Measurements from ENCODE around the gene TNNC2.

GRCh38 chr20:45801851-45802250, 25.3 kb downstream of the TNNC2 start:
- TF ChIP-seq CTCF (IDR thresholded peaks at IDR 0.05; ENCODE audit: extremely low read depth in 1 of 2, insufficient read depth in 1 of 2, low read depth in 1 of 2, low read length in 2 of 2) (no peak), POLR2A (IDR thresholded peaks at IDR 0.05; ENCODE audit: low read depth, low read length) (no peak), EZH2 (IDR thresholded peaks at IDR 0.05; ENCODE audit: borderline replicate concordance, low read depth, low read length, severe bottlenecking) (no peak), POLR2AphosphoS5 (IDR thresholded peaks at IDR 0.05; ENCODE audit: insufficient read depth, low read depth, low read length) (no peak), JUN (IDR thresholded peaks at IDR 0.05; ENCODE audit: borderline replicate concordance, insufficient read depth, insufficient read length, low read depth) (no peak)

Data from endothelial cell of umbilical vein (primary cell).